NT2/D1 (cell line): ENCODE measurements around the gene PGBD5.

Experiments
- YY1 ChIP-seq: IDR thresholded peaks from 2 replicates; pipeline ENCODE4 v1.6.1; 2011; ENCODE audit not compliant: insufficient read length, insufficient read depth
- ZNF274 ChIP-seq: IDR thresholded peaks from 2 replicates; pipeline ENCODE4 v1.6.1; 2011; ENCODE audit warnings: mild to moderate bottlenecking, low read depth, low read length

- TF ChIP-seq YY1: no peak
- no peak for TF ChIP-seq ZNF274
Observed at GRCh38 chr1:230328342-230329015, 97.7 kb downstream of the PGBD5 start.
